Fibroblast of skin of abdomen (primary cell): ENCODE results near the gene CACNA1C.

Experiments used
- DNase-seq: peaks from one replicate; pipeline ENCODE4 v3.0.0-alpha.2; 2013

The CACNA1C gene

GRCh38 chr12:2652401-2653081, 599.8 kb downstream of the CACNA1C start:
- DNase-seq = no peak

- DNase-seq = no peak
These were observed 600.7 kb downstream of the CACNA1C start for GRCh38 chr12:2653461-2653965.

- no peak for DNase-seq
These were observed 601.5 kb downstream of the CACNA1C start for GRCh38 chr12:2654311-2654710.

- DNase-seq = no peak
These were observed 602.0 kb downstream of the CACNA1C start for GRCh38 chr12:2654741-2655140.

GRCh38 chr12:2662524-2662923, 609.7 kb downstream of the CACNA1C start:
- no peak for DNase-seq

GRCh38 chr12:2664721-2665577, 612.2 kb downstream of the CACNA1C start:
- DNase-seq = no peak

- DNase-seq = no peak
These were observed 613.6 kb downstream of the CACNA1C start for GRCh38 chr12:2666411-2666810.

- no peak for DNase-seq
These were observed 614.1 kb downstream of the CACNA1C start for GRCh38 chr12:2666846-2667245.

GRCh38 chr12:2667716-2668440, 615.1 kb downstream of the CACNA1C start:
- DNase-seq = no peak

GRCh38 chr12:2668816-2669215, 616.0 kb downstream of the CACNA1C start:
- DNase-seq = no peak

- no peak for DNase-seq
These were observed 616.8 kb downstream of the CACNA1C start for GRCh38 chr12:2669560-2669959.

- no peak for DNase-seq
These were observed 620.1 kb downstream of the CACNA1C start for GRCh38 chr12:2672863-2673262.

GRCh38 chr12:2673966-2674810, 621.4 kb downstream of the CACNA1C start:
- DNase-seq = no peak

GRCh38 chr12:2675776-2676175, 623.0 kb downstream of the CACNA1C start:
- no peak for DNase-seq

GRCh38 chr12:2677142-2677880, 624.5 kb downstream of the CACNA1C start:
- no peak for DNase-seq

GRCh38 chr12:2678426-2678825, 625.6 kb downstream of the CACNA1C start:
- no peak for DNase-seq

GRCh38 chr12:2679068-2679815, 626.5 kb downstream of the CACNA1C start:
- DNase-seq = no peak

GRCh38 chr12:2679816-2680675, 627.3 kb downstream of the CACNA1C start:
- DNase-seq = no peak

- no peak for DNase-seq
These were observed 627.9 kb downstream of the CACNA1C start for GRCh38 chr12:2680676-2681039.
